ENCODE measurements around the gene HKDC1.
A peak's percentile ranks its signal among the peaks of the same experiment; 100 is the strongest.
"Not testable (repeated sequence)": the region's sequence is repeated elsewhere in the genome, so short reads cannot be mapped to it uniquely, and the experiment has no call there.

The HKDC1 gene, protein sequence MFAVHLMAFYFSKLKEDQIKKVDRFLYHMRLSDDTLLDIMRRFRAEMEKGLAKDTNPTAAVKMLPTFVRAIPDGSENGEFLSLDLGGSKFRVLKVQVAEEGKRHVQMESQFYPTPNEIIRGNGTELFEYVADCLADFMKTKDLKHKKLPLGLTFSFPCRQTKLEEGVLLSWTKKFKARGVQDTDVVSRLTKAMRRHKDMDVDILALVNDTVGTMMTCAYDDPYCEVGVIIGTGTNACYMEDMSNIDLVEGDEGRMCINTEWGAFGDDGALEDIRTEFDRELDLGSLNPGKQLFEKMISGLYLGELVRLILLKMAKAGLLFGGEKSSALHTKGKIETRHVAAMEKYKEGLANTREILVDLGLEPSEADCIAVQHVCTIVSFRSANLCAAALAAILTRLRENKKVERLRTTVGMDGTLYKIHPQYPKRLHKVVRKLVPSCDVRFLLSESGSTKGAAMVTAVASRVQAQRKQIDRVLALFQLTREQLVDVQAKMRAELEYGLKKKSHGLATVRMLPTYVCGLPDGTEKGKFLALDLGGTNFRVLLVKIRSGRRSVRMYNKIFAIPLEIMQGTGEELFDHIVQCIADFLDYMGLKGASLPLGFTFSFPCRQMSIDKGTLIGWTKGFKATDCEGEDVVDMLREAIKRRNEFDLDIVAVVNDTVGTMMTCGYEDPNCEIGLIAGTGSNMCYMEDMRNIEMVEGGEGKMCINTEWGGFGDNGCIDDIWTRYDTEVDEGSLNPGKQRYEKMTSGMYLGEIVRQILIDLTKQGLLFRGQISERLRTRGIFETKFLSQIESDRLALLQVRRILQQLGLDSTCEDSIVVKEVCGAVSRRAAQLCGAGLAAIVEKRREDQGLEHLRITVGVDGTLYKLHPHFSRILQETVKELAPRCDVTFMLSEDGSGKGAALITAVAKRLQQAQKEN

DNA sequence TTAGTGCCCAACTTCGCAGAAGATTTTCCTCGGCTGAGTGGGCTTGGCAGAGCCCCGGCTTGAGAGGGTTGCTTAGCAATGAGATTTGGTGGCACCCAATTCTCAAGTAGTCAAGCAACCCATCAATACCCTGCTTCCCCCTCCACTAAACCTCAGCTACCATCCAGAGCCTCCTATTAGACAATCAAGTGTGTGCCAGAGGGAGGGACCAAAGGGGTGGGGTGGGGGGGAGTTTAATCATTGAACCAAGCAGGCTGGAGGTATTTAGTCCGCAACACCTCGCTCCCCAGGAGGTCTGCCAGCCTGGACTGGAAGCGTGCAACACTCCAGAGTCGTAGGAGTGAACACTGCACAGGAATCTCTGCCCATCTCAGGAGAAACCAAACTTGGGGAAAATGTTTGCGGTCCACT lies at the start of gene HKDC1:
Gene HKDC1 (plus strand): TSS at position 292 of the 411 bp plus-strand sequence. CDS start 104 bp downstream, at position 396.
- no peak for DNase-seq

DNA sequence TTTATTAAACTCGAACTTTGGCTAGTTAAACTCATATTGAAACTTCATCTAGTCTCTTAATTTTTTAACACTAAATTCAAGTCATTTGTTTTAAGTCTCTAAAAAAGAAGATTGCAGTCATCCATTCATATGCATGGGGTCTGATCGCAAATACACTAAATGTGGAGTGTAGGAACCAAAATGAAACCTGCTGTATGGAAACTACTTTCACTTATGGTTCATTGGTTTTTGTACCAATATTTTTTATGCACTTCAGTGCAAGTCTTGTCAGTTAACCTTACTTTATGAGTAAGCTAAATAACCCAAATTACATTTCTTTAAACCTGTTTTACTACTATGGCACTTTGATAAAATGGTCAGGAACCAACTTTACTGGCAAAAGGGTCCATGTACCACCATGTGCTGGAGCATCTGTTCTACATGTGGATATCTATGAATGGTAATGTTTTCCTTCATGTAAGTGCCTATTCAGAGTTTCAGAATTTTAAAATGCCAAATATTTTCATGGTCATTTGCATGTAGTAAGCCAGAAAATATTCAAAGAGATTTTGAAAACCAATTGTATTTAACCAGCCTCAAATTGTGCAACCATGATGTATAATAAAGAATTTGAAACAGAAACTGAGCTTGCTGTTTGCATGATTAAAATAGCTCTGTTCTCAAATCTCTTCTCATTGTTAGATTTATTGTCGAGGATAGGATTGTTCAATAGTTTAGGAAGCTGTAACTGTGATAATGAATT lies 47.7 kb upstream of the HKDC1 start:
- no peak for DNase-seq

DNA sequence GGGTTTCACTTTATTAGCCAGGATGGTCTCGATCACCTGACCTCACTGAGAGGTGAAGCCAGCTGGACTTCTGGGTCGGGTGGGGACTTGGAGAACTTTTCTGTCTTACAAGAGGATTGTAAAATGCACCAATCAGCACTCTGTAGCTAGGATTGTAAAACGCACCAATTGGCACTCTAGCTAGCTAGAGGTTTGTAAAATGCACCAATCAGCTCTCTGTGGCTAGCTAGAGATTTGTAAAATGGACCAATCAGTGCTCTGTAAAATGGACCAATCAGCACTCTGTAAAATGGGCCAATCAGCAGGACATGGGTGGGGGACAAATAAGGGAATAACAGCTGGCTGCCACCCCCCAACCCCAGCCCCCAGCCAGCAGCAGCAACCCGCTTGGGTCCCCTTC lies 44.8 kb upstream of the HKDC1 start:
- not testable (repeated sequence) for DNase-seq

DNA sequence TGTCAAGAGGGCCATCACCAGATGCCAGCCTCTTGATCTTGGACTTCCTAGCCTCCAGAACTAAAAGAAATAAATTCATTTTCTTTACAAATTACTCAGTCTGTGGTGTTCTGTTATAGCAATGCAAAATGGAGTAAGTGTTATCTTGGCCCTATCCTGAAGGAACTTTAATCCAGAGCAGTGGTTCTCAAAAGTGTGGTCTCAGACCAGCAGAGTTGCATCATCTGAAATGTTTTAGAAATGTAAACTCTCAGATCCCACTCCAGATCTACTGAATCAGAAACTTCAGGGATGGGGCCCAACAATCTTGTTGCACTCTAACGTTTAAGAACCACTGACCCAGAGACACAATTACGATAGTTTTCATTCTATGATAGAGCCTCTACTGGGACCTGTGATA lies 43.3 kb upstream of the HKDC1 start:
- no peak for DNase-seq

DNA sequence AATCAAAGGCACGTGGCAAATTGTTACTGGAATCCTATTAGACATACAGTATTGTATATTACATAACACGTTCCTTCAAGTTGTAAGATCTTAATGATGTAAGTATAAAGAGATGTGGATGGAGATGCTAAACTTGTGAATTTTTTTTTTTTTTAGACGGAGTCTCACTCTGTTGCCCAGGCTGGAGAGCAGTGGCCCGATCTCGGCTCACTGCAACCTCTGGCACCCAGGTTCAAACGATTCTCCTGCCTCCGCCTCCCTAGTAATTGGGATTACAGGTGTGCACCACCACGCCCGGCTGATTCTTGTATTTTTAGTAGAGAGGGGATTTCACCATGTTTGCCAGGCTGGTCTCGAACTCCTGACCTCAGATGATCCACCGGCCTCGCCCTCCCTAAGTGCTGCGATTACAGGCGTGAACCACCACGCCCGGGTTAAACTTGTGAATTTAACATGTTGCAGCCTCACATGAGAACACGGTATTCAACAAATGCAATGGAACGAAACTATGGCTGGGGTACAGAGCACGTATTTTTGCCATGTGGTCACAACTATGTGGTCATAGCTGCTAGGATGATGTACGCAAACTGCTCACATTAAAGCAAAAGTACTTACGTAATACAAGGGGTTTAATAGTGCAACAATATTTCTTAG lies 40.9 kb upstream of the HKDC1 start:
- no peak for DNase-seq

DNA sequence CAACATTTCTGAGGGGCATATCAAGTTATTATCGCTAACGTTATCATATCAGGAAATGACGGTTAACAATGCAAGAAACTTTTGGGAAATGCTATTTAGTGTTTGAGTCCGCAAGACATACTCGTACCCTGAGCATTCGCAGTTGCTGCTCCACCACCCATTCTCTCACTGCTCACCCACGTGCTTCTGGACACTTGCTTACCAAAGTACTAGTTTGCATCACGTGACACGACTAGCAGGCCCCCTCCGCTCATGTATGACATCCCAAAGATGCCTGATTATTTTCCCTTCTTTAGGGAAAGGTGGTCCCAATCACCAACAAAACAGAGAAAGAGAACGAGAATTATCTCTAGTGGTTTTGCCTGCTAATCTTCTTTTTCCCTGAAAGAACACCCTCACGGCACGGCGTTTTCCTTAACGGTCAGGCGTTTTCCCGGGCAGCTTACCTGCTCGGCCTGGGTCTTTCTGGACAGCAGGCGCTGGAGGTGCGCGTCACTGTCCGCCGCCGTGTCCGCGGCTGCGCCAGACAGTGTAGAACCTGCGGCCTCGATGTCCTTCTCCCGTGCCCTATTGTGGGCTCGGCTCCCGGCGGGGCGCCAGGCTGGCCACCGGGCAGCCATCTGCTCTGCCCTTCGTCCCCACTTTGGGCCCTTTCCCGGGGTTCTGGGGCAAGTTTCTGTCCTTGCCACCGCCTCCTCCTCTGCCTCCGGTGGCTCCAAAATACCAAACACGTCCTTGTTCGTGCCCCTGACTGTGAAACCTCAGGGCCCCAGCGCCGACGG lies 40.2 kb upstream of the HKDC1 start, which contains the start of gene SUPV3L1:
Gene SUPV3L1 (plus strand): TSS at position 492 of the 782 bp plus-strand sequence. CDS start 58 bp downstream, at position 550.
- DNase-seq: peak; percentile 73 to 88

DNA sequence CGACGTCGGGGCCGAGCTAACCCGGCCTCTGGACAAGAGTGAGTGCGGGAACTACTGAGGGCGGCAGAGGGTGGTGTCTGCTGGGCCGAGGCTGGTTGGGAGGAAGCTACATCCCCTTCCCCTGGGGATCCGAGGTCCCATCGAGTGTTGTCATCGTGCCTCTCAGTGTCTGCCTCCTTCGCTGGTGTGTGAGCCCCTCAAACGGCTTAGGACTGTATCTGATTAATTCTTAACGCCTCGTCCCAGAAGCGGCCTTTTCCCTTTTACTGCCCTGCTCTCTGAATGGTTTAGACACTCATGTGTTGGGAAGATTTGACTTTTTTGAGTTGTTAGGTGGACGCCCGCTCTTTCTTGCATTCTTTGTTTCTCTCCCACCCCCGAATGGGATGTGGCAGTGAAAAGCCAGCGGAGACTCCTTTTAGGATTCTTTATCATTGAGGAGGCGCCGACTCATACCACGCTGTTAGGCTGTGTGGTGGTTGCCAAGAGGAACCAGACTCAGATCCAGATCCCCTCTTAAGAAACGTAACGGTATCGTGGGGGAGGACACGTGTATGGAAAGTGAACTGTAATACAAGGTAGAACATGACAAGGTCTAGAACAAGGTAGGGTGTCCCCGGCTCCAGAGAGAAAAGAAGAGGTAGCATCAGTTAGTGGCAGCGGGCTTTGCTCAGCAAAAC lies 39.5 kb upstream of the HKDC1 start:
- no peak for DNase-seq

DNA sequence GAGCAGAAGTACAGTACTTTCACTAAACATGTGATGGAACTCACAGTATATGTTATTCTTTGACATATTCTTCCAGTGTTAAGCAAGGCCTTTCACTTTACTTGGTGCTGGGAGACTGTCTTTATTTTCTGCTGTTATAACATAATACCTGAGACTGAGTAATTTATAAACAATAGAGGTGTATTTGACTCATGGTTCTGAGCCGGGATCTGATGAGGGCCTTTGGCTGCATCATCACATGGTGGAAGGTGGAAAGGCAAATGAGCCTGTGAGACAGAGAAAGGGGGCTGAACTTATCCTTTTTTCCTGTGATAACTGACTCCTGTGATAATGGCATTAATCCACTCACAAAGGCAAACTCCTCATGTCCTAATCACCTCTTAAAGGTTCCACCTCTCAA lies 38.7 kb upstream of the HKDC1 start:
- no peak for DNase-seq

DNA sequence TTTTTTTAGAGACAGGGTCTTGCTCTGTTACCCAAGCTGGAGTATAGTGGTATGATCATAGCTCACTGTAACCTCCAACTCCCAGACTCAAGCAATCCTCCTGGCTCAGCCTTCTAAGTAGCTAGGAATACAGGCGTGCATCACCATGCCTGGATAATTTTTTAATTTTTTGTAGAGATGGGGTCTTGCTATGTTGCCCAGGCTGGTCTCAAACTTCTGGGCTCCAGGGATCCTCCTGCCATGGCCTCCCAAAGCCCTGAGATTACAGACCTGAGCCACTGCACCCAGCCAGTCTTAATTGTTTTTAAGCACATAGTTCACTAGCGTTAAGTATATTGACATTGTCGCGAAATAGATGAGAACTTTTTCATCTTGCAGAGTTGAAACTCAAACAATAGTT lies 38.1 kb upstream of the HKDC1 start:
- no peak for DNase-seq

DNA sequence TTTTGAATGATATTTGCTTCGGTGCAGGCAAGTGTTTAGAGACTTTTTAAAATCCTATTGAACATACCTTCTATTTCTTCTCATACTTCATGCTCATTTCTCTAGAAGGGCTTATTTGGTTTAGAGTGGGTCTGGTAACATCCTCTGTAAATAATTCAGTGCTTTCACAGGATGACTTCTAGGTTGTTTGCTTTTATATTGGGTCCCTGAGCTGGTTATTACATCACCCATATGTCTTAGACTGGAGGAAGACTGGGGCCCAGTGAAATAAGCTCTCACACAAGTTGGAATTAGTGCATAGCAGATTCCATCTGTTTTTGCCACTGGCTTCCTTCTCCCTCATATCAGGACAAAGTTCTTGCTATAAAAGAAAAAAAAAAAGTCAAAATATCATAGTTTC lies 33.6 kb upstream of the HKDC1 start:
- no peak for DNase-seq

DNA sequence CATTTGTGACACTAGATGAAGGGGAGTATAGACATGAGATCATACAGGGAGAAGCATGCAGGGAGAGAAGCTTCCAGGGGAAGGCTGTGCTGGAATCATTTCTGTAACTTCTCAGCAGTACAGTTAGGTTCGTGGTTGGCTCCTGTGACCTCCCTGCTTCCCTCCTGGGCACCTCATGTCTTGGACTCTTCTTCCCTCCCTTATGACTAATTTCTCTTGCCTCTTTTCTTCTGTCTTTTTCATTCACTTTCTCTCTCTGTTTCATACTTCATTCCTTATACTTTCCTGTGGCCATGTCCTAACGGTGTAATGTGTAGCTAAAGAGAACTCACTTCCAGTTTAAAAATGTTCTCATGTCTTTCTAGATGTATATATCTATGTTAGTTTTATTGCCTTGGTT lies 19.1 kb upstream of the HKDC1 start:
- no peak for DNase-seq

DNA sequence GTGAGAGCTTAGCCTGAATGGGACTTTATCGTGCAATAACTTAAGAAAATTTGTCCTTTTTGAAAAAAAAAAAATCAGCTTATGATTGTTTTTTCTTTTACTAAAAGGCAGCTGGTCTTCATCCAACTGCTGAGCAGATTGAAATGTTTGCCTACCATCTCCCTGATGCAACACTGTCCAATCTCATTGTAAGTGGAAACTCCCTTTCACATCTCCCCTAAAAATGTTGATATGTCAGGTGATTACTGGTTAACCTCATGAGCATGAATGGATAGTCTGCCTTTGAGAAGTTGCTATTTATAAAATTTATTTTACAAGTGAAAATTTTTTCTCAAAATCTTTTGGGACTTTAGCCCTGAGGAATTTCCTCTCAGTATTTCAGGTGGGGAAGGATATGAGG lies 17.8 kb upstream of the HKDC1 start:
- DNase-seq: no peak

DNA sequence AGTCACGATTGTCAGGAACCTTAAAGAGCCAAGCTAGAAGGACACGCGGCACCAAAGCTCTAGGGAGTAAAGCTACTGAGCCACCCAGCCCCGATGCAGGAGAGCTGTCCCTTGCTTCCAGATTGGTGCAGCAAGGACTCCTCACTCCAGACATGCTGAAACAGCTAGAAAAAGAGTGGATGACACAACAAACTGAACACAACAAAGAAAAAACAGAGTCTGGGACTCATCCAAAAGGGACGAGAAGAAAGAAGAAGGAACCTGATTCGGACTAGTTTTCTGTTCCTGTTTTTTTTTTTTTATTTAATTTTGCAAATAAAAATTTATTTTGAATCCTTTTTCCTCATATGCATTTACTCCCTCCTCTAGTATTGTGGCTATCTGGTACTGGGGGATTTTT lies 11.4 kb upstream of the HKDC1 start:
- DNase-seq: no peak

DNA sequence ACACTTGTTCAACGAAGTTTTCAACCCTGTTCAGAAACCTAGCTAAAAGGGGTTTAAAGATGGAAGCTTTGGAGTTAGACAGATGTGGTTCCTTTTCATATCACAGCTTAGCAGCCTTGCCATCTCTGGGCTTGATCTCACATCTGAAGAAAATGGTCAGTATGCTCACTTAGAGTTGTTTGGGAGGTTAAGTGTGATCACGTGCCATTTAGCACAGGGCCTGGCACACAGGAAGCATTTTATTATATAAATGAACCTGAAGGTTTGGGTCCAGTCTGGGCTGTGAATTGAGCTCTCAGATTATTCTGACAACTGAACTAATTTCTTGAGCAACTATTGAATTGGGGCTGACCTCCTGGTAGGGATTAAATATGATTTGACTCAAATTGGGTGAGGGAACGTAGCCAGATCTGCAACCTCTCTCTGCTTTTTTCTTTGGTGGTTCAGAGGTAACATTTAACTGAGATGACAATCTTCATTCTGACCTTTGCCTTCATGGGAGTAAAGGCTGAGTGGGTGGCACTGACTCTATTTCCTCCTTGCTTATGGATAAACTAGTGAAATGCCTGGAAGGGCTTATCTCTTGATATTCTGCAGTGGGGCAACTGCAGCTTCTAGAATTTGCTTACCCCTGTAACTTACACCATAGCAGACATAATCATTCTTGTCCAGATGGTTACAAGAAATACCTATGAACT lies 10.2 kb upstream of the HKDC1 start:
- no peak for DNase-seq

DNA sequence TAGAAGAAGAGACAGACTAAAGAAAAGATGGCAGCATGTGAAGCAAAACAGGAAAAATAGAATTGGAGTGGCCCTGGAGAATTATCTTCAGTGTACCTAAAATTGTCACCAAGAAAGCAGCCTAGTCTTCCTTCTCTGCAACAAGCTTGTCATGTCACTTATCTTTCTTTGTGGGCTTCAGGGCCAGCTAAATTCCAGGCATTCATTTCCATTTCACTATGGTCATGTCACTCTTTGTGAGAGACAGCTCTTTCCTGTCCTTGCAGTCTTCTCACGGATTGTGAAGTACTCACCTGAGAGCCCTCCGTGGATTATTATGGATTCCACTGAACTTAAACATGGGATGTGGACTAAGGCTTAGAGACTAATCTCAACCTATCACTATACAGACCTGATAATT lies 9.0 kb upstream of the HKDC1 start:
- no peak for DNase-seq

DNA sequence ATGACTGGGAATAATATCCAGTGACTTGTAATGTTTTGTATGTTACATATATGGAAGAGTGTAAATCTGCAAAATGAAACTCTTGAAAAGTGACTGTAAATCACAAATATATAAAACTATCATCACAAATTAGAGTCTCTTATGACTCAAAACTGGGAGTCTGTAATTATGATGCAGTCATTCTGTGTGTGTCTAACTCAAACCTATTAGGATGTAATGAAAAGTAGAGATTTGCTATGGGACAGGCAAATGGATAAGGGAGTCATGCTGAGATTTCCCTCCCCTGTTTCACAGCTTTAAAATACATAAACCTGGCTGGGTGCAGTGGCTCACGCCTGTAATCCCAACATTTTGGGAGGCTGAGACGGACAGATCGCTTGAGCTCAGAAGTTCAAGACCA lies 8.6 kb upstream of the HKDC1 start:
- no peak for DNase-seq

DNA sequence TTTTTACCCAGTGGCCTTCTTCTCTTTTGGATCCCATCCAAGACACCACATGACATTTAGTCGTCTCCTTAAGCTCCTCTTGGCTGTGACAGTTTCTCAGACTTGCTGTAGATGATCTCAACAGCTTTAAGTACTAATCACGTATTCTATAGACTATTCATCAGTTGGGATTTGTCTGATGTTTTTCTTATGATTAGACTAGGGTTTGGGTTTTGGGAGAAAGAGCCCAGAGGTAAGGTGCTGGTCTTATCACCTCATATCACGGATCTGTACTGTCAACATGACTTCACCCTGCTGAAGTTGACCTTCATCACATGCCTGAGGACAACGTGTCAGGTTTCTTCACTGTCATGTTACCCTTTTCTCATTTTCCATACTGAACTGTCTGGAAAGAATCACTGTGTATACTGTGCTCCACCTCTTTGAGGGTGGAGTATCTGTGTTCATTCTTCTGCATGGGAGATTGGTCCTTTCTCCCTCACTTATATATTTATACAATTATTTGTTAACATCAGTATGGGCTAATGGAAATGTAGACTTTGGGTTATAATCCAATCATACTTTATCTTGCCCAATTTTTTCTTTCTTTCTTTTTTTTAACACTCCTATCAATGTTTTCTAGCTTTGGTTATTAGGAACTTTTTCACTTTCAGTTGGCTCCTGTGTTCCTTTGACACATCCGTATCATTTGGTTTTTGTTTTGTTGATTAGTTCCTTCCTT lies 6.4 kb upstream of the HKDC1 start:
- DNase-seq: no peak

DNA sequence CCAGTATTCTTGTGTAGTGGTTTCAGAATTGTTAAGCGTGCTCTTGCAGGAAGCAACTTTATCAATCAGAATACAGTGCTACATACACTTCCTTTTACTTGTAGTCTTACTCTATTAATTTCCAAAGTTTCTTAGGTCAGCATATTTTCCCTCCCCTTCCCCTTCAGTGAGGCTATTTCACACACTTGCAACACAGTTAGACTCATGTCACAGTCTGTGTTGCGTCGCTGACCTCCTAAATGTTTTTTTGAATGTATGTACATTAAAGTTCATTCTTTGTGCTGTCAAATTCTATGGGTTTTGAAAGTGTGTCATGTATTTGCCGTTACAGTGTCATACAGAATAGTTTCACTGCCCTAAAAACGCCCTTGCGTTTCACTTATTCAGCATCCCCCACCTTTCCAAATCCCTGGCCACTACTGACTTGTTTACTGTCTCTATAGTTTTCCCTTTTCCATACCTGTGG lies 5.4 kb upstream of the HKDC1 start:
- DNase-seq: no peak

DNA sequence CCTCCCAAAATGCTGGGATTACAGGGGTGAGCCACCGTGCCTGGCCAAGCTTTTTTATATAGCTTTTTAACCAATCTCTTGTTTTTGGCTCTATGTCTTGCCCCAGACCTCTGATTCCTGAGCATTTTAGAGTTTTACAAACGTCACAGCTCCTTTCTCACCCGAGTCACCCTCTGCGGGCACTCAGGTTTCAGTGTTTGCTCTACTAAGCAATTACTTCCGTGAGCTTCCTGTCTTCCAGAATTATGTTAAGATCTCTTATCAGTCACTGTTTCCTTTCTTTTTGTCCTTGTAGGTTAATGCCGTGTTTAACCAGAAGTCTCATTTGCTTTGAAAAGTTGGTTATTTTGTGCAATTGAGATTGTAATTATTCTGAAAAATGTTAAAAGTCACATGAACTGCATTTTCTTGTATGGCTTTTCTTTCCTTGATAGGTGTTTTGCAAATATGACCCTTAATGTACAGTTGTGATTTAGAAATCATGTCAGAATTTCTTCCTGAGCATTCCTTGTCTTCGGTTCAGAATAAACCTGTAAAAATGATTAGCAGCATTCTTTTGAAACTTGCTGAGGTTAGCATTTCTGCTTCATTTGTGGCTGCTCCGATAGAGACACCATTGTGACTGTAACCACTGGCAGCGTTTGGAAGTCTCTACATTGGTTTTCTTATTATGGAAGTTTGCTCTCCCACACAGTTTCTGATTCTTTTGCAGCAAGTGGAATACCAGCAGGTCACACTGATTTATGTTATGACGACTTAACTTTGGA lies 4.5 kb upstream of the HKDC1 start:
- no peak for DNase-seq
